DMS153 treated with DMSO at 0.1 percent for 48 hours (cell line): Measurements from ENCODE around the gene MROH8.

Experiments
- DNase-seq: peaks from one replicate; lab custom pipeline; 2025; ENCODE audit not compliant: unreplicated experiment; lab: John Stamatoyannopoulos, UW

The MROH8 gene

GRCh38 chr20:37200376-37200775, 21.0 kb upstream of the MROH8 start:
- DNase-seq: no peak

GRCh38 chr20:37198932-37199660, 19.7 kb upstream of the MROH8 start:
- DNase-seq: no peak

- no peak for DNase-seq
These were observed 15.5 kb upstream of the MROH8 start for GRCh38 chr20:37194621-37195417.

- no peak for DNase-seq
These were observed 14.5 kb upstream of the MROH8 start for GRCh38 chr20:37193821-37194220.

- no peak for DNase-seq
These were observed 13.9 kb upstream of the MROH8 start for GRCh38 chr20:37193226-37193625.

GRCh38 chr20:37192137-37192854, 12.9 kb upstream of the MROH8 start:
- DNase-seq: no peak

GRCh38 chr20:37190354-37191112, 11.2 kb upstream of the MROH8 start:
- no peak for DNase-seq

GRCh38 chr20:37189416-37190016, 10.2 kb upstream of the MROH8 start:
- DNase-seq: no peak

GRCh38 chr20:37188787-37189186, 9.4 kb upstream of the MROH8 start:
- no peak for DNase-seq

GRCh38 chr20:37185686-37186085, 6.3 kb upstream of the MROH8 start:
- DNase-seq: no peak

GRCh38 chr20:37179683-37180524, 556 bp upstream of the MROH8 start:
- no peak for DNase-seq

GRCh38 chr20:37172836-37173235, 6.5 kb downstream of the MROH8 start:
- DNase-seq: no peak

GRCh38 chr20:37166867-37167266, 12.5 kb downstream of the MROH8 start:
- no peak for DNase-seq

- DNase-seq: no peak
These were observed 14.3 kb downstream of the MROH8 start for GRCh38 chr20:37165031-37165430.

- DNase-seq: no peak
These were observed 15.4 kb downstream of the MROH8 start for GRCh38 chr20:37163832-37164554.

- no peak for DNase-seq
These were observed 16.7 kb downstream of the MROH8 start for GRCh38 chr20:37162646-37163045.

- DNase-seq: no peak
These were observed 17.4 kb downstream of the MROH8 start for GRCh38 chr20:37161830-37162549.

GRCh38 chr20:37160683-37161082, 18.7 kb downstream of the MROH8 start:
- DNase-seq: no peak
